Kidney tubule cell (primary cell): Measurements from ENCODE around the gene ALG10B.
"Not testable (repeated sequence)": the region's sequence is repeated elsewhere in the genome, so short reads cannot be mapped to it uniquely, and the experiment has no call there.

Experiments used
- DNase-seq: peaks from one replicate; pipeline ENCODE4 v3.0.0-alpha.2; 2018; ENCODE audit warnings: low spot score

Gene ALG10B, protein sequence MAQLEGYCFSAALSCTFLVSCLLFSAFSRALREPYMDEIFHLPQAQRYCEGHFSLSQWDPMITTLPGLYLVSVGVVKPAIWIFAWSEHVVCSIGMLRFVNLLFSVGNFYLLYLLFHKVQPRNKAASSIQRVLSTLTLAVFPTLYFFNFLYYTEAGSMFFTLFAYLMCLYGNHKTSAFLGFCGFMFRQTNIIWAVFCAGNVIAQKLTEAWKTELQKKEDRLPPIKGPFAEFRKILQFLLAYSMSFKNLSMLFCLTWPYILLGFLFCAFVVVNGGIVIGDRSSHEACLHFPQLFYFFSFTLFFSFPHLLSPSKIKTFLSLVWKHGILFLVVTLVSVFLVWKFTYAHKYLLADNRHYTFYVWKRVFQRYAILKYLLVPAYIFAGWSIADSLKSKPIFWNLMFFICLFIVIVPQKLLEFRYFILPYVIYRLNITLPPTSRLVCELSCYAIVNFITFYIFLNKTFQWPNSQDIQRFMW

GRCh38 chr12:38316391-38317129 is at the start of gene ALG10B:
Gene ALG10B (plus strand): TSS chr12:38316774. CDS start chr12:38316894, 120 bp downstream.
- DNase-seq = peak; percentile 97

- DNase-seq = no peak
Observed at GRCh38 chr12:38268612-38269011, 48.0 kb upstream of the ALG10B start.

GRCh38 chr12:38269897-38270296 is 46.7 kb upstream of the ALG10B start:
- no peak for DNase-seq

GRCh38 chr12:38279756-38280155 is 36.8 kb upstream of the ALG10B start:
- peak; percentile 35 for DNase-seq

GRCh38 chr12:38282886-38283285 is 33.7 kb upstream of the ALG10B start:
- peak; percentile 95 for DNase-seq

- no peak for DNase-seq
Observed at GRCh38 chr12:38289396-38289795, 27.2 kb upstream of the ALG10B start.

DNA sequence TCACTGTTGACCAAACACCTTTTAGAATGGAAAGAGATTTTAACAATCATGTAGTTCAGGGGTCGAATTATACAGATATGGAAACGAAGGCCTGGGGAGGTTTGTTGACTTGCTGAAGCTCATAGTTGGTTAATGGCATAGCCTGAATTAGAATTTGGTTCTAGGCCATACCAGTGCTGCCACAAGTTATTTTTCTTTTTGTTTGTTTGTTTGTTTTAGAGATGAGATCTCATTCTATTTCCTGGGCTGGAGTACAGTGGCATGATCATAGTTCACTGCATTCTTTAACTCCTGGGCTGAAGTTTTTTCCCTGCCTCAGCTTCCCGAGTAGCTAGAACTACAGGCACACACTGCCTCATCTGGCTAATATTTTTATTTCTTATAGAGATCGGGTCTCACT is 25.4 kb upstream of the ALG10B start:
- DNase-seq = no peak

DNA sequence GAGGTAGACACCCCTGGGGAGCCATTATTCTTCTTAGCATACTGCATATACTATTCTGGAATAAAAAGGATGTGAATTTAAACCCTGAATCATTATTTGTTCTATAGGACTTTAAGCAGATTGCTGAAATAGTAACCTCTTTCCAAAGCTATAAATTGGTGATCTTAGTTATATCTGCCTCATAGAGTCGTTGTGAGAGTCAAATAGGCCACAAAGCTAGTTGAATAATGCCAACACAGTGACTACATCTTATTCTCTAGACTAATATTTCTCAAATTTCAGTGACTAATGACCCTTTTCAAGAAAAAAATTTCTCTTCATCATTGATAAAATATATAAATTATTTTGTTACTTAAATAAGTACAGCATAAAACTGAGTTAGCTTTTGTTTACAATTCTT is 13.6 kb upstream of the ALG10B start:
- not testable (repeated sequence) for DNase-seq

GRCh38 chr12:38321966-38322365 is 5.4 kb downstream of the ALG10B start:
- not testable (repeated sequence) for DNase-seq

DNA sequence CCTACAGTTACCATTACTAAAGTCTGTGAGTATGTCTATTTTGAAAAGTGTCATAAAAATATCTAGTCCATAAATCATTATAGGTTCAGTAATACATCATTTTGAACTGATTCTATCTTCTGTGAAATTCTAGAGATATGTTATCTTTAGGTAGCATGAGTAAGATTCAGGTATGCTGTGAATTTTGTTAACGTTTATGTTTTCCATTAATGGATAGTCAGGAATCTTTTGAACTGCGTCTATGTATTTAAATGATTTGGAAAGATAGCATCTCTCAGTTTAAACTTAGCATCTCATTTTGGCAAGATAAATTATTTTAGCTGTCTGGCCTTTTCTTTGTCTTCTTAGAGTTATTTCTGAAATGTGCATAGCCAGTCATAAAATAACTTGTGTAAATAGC is 8.3 kb downstream of the ALG10B start:
- no peak for DNase-seq

DNA sequence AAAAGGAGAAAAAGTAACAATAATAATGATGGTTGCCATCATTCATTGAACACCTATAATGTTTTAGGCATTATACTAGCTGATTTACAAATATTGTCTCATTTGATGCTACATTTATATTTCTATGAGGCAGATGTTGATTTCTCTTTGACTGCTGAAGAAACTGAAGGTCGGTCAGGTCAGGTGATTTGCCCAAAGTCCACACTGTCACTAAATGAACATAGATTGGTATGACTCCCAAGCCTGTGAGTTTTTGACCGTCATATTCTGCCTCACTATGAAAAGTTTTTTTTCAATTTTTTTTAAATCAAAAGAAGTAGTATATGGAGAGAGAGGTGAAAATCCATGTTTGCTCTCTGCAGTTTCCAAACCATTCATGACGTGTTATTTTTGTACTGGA is 10.8 kb downstream of the ALG10B start:
- DNase-seq = no peak

- DNase-seq = peak; percentile 52
Observed at GRCh38 chr12:38328306-38328895, 11.8 kb downstream of the ALG10B start.

DNA sequence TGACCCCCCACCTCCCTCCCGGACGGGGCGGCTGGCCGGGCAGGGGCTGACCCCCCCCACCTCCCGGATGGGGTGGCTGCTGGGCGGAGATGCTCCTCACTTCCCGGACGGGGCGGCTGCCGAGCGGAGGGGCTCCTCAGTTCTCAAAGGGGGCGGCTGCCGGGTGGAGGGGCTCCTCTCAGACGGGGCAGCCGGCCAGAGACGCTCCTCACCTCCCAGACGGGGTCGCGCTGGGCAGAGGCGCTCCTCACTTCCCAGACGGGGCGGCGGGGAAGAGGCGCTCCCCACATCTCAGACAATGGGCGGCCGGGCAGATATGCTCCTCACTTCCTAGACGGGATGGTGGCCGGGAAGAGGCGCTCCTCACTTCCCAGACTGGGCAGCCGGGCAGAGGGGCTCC is 13.8 kb downstream of the ALG10B start:
- not testable (repeated sequence) for DNase-seq

DNA sequence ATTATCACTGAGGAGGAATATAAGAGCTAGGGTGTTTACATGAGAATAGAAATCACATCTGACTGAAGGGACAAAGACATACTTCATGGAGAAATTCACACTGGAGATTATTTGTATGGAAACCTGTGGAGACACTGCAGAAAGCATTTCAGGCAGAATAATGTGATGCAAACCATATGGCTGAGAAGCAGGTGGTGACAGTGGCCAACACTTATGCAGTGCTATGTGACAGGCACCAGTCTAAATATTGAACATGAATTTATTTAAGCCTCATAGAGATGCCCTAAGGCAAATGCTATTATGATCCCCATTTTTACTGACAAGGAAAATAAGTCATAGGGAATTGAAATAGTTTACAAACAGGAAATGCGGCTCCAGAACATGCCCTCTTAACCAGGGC is 16.2 kb downstream of the ALG10B start:
- no peak for DNase-seq

- no peak for DNase-seq
Observed at GRCh38 chr12:38342444-38342843, 25.9 kb downstream of the ALG10B start.

DNA sequence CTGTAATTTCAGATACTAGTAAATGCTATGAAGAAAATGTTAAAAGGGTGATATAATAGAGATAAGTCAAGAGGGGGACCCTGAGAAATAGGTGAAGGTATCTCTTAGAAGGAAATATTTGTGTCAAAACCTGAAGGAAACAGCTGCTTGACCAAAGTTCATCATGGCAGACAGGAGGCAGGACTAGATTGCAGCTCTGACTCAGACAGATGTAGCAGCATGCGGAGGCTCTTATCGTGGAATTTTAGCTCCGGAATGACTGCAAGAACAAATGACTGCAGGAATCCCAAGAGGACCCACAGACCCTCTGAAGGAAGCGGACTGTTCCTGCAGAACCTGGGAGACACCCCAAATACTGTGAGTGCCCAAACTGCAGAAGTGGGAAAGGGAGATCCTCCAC is 26.7 kb downstream of the ALG10B start:
- not testable (repeated sequence) for DNase-seq

- DNase-seq = not testable (repeated sequence)
Observed at GRCh38 chr12:38343916-38344315, 27.3 kb downstream of the ALG10B start.

GRCh38 chr12:38350342-38351174 is 34.0 kb downstream of the ALG10B start:
- DNase-seq = no peak

DNA sequence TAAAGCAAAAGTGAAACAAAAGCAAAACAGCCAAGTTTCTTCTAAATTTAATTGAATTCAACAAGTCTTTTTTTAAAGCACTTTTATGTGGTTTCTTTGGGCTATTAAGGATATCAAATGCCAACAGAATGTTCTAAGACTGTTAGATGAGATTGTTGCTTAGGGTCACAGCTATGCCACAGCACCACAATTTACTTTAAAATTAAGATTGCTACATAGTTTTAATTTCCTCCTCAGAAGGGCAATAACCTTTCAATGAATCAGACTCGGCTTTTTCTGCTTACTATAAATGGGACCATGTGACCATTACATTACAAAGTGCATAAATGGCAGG is 34.6 kb downstream of the ALG10B start:
- not testable (repeated sequence) for DNase-seq

DNA sequence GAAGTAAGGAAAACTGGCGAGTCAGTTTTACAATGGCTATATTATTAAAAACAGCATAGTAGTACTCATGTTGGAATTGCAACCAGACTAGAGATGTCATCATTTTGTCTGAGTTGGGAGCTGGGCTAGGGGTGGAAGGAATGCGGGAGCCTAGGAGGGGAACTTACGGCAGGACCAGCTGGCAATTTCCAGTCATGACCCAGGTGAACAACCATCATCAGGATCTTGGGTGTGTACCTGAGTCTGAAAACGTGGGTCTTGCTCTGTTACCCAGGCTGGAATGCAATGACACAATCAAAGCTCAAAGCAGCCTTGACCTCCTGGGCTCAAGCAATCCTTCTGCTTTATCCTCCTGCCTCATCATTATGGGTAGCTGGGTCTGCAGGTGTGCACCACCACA is 50.9 kb downstream of the ALG10B start:
- no peak for DNase-seq

DNA sequence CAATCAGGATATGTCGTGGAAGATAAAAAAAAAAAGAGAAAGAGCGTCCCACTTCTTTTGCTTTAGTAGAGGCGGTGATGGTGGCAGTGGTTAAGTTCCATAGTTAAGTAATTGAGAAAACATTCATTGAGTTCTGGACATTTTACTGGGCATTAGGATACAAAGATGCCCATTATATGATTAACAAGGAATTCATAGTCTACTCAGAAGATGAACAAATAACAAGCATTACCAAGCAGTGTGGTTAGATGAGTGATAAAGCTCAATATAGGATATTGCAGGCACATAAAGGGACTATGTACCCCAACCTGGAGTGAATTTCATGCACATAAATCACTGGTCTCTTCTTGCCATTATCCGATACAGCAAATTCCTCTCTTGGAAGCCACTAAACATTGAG is 53.7 kb downstream of the ALG10B start:
- DNase-seq = no peak

DNA sequence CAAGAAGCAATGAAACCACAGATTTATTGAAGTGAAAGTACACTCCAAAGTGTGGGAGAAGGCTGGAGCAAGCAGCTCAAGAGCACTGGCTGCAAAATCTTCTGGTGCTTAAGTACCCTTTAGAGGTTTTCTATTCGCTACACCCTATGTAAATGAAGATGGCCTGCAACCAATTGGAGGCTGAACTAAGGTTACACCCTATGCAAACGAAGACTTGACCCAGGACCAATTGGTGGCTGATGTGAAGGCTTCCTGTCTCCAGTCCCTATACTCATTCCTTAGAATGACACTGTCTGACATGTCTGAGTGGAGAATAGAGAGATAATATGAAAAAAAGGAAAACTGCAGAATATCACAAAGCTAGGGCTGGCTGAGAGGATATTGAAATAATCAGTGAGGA is 57.2 kb downstream of the ALG10B start:
- no peak for DNase-seq
